GM21529 (cell line): Measurements from ENCODE around the gene MMADHC.
A peak's percentile ranks its signal among the peaks of the same experiment; 100 is the strongest.
"Not testable (repeated sequence)": the region's sequence is repeated elsewhere in the genome, so short reads cannot be mapped to it uniquely, and the experiment has no call there.

ENCODE experiments used
- ATAC-seq: cut with Tn5 transposase; IDR thresholded peaks from one replicate; pipeline ENCODE4 v1.9.1; 2021; ENCODE audit not compliant: unreplicated experiment

MMADHC gene

GRCh38 chr2:149595056-149595963, 7.7 kb upstream of the MMADHC start:
- no peak for ATAC-seq

- ATAC-seq = no peak
Observed at GRCh38 chr2:149594411-149594810, 6.8 kb upstream of the MMADHC start.

GRCh38 chr2:149587950-149588487, 444 bp upstream of the MMADHC start:
- ATAC-seq = peak; percentile 23

- ATAC-seq = no peak
Observed at GRCh38 chr2:149586898-149587219, 716 bp downstream of the MMADHC start.

GRCh38 chr2:149586063-149586462, 1.5 kb downstream of the MMADHC start:
- no peak for ATAC-seq

- ATAC-seq = no peak
Observed at GRCh38 chr2:149585166-149585885, 2.2 kb downstream of the MMADHC start.

GRCh38 chr2:149579972-149580882, 7.3 kb downstream of the MMADHC start:
- ATAC-seq = no peak

- no peak for ATAC-seq
Observed at GRCh38 chr2:149577269-149577668, 10.3 kb downstream of the MMADHC start.

- no peak for ATAC-seq
Observed at GRCh38 chr2:149575752-149576151, 11.8 kb downstream of the MMADHC start.

GRCh38 chr2:149575277-149575676, 12.3 kb downstream of the MMADHC start:
- no peak for ATAC-seq

GRCh38 chr2:149573760-149574159, 13.8 kb downstream of the MMADHC start:
- no peak for ATAC-seq

- ATAC-seq = no peak
Observed at GRCh38 chr2:149572102-149572953, 15.2 kb downstream of the MMADHC start.

- no peak for ATAC-seq
Observed at GRCh38 chr2:149568138-149568537, 19.4 kb downstream of the MMADHC start.

GRCh38 chr2:149566652-149567051, 20.9 kb downstream of the MMADHC start:
- ATAC-seq = no peak

- not testable (repeated sequence) for ATAC-seq
Observed at GRCh38 chr2:149565625-149566024, 21.9 kb downstream of the MMADHC start.

GRCh38 chr2:149564983-149565382, 22.6 kb downstream of the MMADHC start:
- ATAC-seq = no peak

- ATAC-seq = no peak
Observed at GRCh38 chr2:149564097-149564496, 23.5 kb downstream of the MMADHC start.

GRCh38 chr2:149562324-149562723, 25.3 kb downstream of the MMADHC start:
- peak; percentile 90 for ATAC-seq

- no peak for ATAC-seq
Observed at GRCh38 chr2:149561309-149561926, 26.2 kb downstream of the MMADHC start.
